ENCODE results near the gene JPH3. TPM values are rescaled to one million over a fixed set of nuclear protein-coding genes. Genes with fewer than 3 reads are reported as not detected.
"Not testable (repeated sequence)": the region's sequence is repeated elsewhere in the genome, so short reads cannot be mapped to it uniquely, and the experiment has no call there.

JPH3 gene
- total RNA-seq, 6 experiments from 2014 or later = not detected

- peaks cover 20% of the 10 kb centered on the region for H3K4me1 Mint-ChIP-seq (ENCODE audit: low read depth)
- H3K27me3 Mint-ChIP-seq (ENCODE audit: insufficient read depth) = peaks cover 18% of the 10 kb centered on the region
- H3K27ac Mint-ChIP-seq = no peak overlapping the region
- DNase-seq = no peak
- no peaks in the 10 kb centered on the region for H3K36me3 Mint-ChIP-seq (ENCODE audit: low read depth)
- no peak overlapping the region for H3K4me3 Mint-ChIP-seq
- TF ChIP-seq CTCF (IDR thresholded peaks at IDR 0.05) = no peak
- no peaks in the 10 kb centered on the region for H3K9me3 Mint-ChIP-seq
Measured at GRCh38 chr16:87680272-87680644, 78.0 kb downstream of the JPH3 start.

- H3K4me3 Mint-ChIP-seq; H3K36me3 Mint-ChIP-seq (ENCODE audit: low read depth); DNase-seq; H3K9me3 Mint-ChIP-seq: not testable (repeated sequence)
- H3K27ac Mint-ChIP-seq = 0 out of 2 replicates have a peak overlapping the region, but pooled peaks have one; percentile 32
- peaks cover 20% of the 10 kb centered on the region for H3K4me1 Mint-ChIP-seq (ENCODE audit: low read depth)
- H3K27me3 Mint-ChIP-seq (ENCODE audit: insufficient read depth) = peaks cover 22% of the 10 kb centered on the region
Measured at GRCh38 chr16:87681051-87681602, 78.8 kb downstream of the JPH3 start.

- no peak overlapping the region for H3K4me3 Mint-ChIP-seq
- peak; percentile 71 for TF ChIP-seq CTCF (IDR thresholded peaks at IDR 0.05)
- peak; percentile 55 for DNase-seq
- H3K4me1 Mint-ChIP-seq (ENCODE audit: low read depth) = peaks cover 20% of the 10 kb centered on the region
- peaks cover 20% of the 10 kb centered on the region for H3K27me3 Mint-ChIP-seq (ENCODE audit: insufficient read depth)
- H3K36me3 Mint-ChIP-seq (ENCODE audit: low read depth) = no peaks in the 10 kb centered on the region
- H3K27ac Mint-ChIP-seq = peak overlapping the region; percentile 58; the same call in 1 of the 2 replicates
- no peaks in the 10 kb centered on the region for H3K9me3 Mint-ChIP-seq
Measured at GRCh38 chr16:87681981-87682570, 79.8 kb downstream of the JPH3 start.

GRCh38 chr16:87682852-87683399, 80.6 kb downstream of the JPH3 start:
- Mint-ChIP-seq H3K4me3 (no peak overlapping the region), H3K27ac (no peak overlapping the region), H3K27me3 (ENCODE audit: insufficient read depth) (peaks cover 15% of the 10 kb centered on the region)

GRCh38 chr16:87684106-87684677, 81.9 kb downstream of the JPH3 start:
- Mint-ChIP-seq H3K4me3 (no peak overlapping the region), H3K9me3 (no peaks in the 10 kb centered on the region), H3K36me3 (ENCODE audit: low read depth) (no peaks in the 10 kb centered on the region), H3K4me1 (ENCODE audit: low read depth) (peaks cover 20% of the 10 kb centered on the region), H3K27me3 (ENCODE audit: insufficient read depth) (peaks cover 16% of the 10 kb centered on the region), H3K27ac (no peak overlapping the region)
- no peak for TF ChIP-seq CTCF (IDR thresholded peaks at IDR 0.05)
- DNase-seq = no peak

More at GRCh38 chr16:87682852-87683399, 80.6 kb downstream of the JPH3 start:
- TF ChIP-seq CTCF (IDR thresholded peaks at IDR 0.05) = no peak
- DNase-seq = no peak
- H3K36me3 Mint-ChIP-seq (ENCODE audit: low read depth) = no peaks in the 10 kb centered on the region
- no peaks in the 10 kb centered on the region for H3K9me3 Mint-ChIP-seq
- H3K4me1 Mint-ChIP-seq (ENCODE audit: low read depth) = peaks cover 20% of the 10 kb centered on the region
